NCI-H2107 treated with DMSO at 0.1 percent for 48 hours (cell line): ENCODE measurements around the gene MYBBP1A.

Experiments
- DNase-seq: peaks from one replicate; lab custom pipeline; 2025; ENCODE audit not compliant: unreplicated experiment; lab: John Stamatoyannopoulos, UW

MYBBP1A gene

GRCh38 chr17:4537451-4538235, 17.5 kb downstream of the MYBBP1A start:
- DNase-seq: no peak

- DNase-seq: no peak
These were observed 18.3 kb downstream of the MYBBP1A start for GRCh38 chr17:4536742-4537411.

GRCh38 chr17:4536259-4536741, 18.9 kb downstream of the MYBBP1A start:
- no peak for DNase-seq

GRCh38 chr17:4535667-4536258, 19.4 kb downstream of the MYBBP1A start:
- no peak for DNase-seq

GRCh38 chr17:4534928-4535666, 20.1 kb downstream of the MYBBP1A start:
- DNase-seq: no peak

- no peak for DNase-seq
These were observed 20.7 kb downstream of the MYBBP1A start for GRCh38 chr17:4534515-4534914.

- peak; percentile 22 for DNase-seq
These were observed 21.4 kb downstream of the MYBBP1A start for GRCh38 chr17:4533523-4534504.

GRCh38 chr17:4532860-4533522, 22.2 kb downstream of the MYBBP1A start:
- no peak for DNase-seq

- no peak for DNase-seq
These were observed 23.0 kb downstream of the MYBBP1A start for GRCh38 chr17:4531988-4532736.

GRCh38 chr17:4530799-4531730, 24.1 kb downstream of the MYBBP1A start:
- DNase-seq: no peak

GRCh38 chr17:4529533-4530152, 25.5 kb downstream of the MYBBP1A start:
- DNase-seq: no peak

GRCh38 chr17:4527566-4528125, 27.5 kb downstream of the MYBBP1A start:
- no peak for DNase-seq

- no peak for DNase-seq
These were observed 28.1 kb downstream of the MYBBP1A start for GRCh38 chr17:4527134-4527533.

- DNase-seq: no peak
These were observed 29.3 kb downstream of the MYBBP1A start for GRCh38 chr17:4525691-4526397.

- no peak for DNase-seq
These were observed 31.2 kb downstream of the MYBBP1A start for GRCh38 chr17:4523946-4524345.

- no peak for DNase-seq
These were observed 32.5 kb downstream of the MYBBP1A start for GRCh38 chr17:4522661-4523060.
